Measurements from ENCODE around the gene FGF7. TPM values are rescaled to one million over a fixed set of nuclear protein-coding genes. Genes with fewer than 3 reads are reported as not detected.

Gene FGF7
- total and polyA plus RNA-seq, 2 donors (not counting 3 experiments of a cell fraction or from before 2014, with no cell fraction given): not detected

DNA sequence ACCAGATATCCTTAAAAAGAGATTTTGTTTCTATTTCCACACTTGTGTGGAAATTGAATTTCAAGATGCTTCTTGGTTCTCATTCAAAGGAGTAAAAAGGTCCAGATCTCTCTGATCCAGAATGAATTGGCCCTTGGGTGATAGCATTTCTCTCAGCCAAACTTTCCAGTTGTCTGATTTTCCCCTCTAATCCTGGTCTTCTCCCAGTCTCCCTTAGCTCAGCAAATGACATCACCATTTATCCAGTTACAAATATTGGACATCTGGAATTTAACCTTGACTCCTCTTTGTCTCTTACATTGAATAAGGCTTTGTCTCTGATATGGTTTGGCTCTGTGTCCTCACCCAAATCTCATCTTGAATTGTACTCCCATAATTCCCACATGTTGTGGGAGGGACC is 10.2 kb upstream of the FGF7 start:
- FAIRE-seq: no peak
- Histone ChIP-seq H3K4me1 (ENCODE audit: control insufficient read depth, extremely low read depth, insufficient read depth, low read length) (peaks cover 4% of the 10 kb centered on the region), H2AFZ (ENCODE audit: low read depth, low read length) (no peak overlapping the region), H3K9me1 (replicated peaks; ENCODE audit: control insufficient read depth, extremely low read depth, insufficient read depth, low read length) (no peaks in the 10 kb centered on the region), H4K20me1 (replicated peaks; ENCODE audit: control insufficient read depth, extremely low read depth, insufficient read depth, low read length) (no peaks in the 10 kb centered on the region), H3K36me3 (ENCODE audit: control insufficient read depth in 2 of 2, extremely low read depth in 1 of 2, insufficient read depth in 2 of 2, low read length in 2 of 2) (no peaks in the 10 kb centered on the region), H3K79me2 (ENCODE audit: control insufficient read depth, insufficient read depth, low read length) (no peaks in the 10 kb centered on the region), H3K27me3 (ENCODE audit: control insufficient read depth in 2 of 2, insufficient read depth in 2 of 2, low read length in 2 of 2) (peaks cover 0 to 3% of the 10 kb centered on the region in 2 experiments), H3K9ac (replicated peaks; ENCODE audit: extremely low read depth, insufficient read depth, low read length) (no peak overlapping the region), H3K4me3 (replicated peaks in 1 of 3; ENCODE audit: insufficient read depth in 1 of 3, low read depth in 1 of 3, low read length in 3 of 3) (no peak overlapping the region), H3K4me2 (ENCODE audit: insufficient read depth, low read length) (no peak overlapping the region), H3K27ac (ENCODE audit: insufficient read depth, low read depth, low read length) (no peak overlapping the region), H3K9me3 (replicated peaks; ENCODE audit: control insufficient read depth, insufficient read depth, low read length) (no peaks in the 10 kb centered on the region)
- no peak for DNase-seq (ENCODE audit: low read depth, low spot score)
- intact Hi-C loops (cut with micrococcal nuclease): no loop called here
- BruUV-seq (replicated peaks): no TSS peak
- ChIA-PET CTCF (interaction anchor here (2.0 to 3.3 kb wide), 2 partner anchors 9 to 177 kb away, joined by 6 to 24 read pairs; partner anchors contain the start of gene FGF7), POLR2A (no interaction called here)
- TF ChIP-seq POLR2A (IDR thresholded peaks at IDR 0.05; ENCODE audit: low read depth, low read length) (no peak), POLR2AphosphoS5 (IDR thresholded peaks at IDR 0.05; ENCODE audit: insufficient read depth, low read depth, low read length) (no peak), MYC (IDR thresholded peaks at IDR 0.05; ENCODE audit: low read depth, low read length) (no peak), EZH2 (IDR thresholded peaks at IDR 0.05; ENCODE audit: borderline replicate concordance, low read depth, low read length, severe bottlenecking) (no peak), GATA2 (IDR thresholded peaks at IDR 0.05; ENCODE audit: insufficient read depth, insufficient read length, low read depth, low read length) (no peak), JUN (IDR thresholded peaks at IDR 0.05; ENCODE audit: borderline replicate concordance, insufficient read depth, insufficient read length, low read depth) (no peak), CTCF (IDR thresholded peaks at IDR 0.05; ENCODE audit: extremely low read depth in 1 of 2, insufficient read depth in 1 of 2, low read depth in 1 of 2, low read length in 2 of 2) (no peak), FOS (IDR thresholded peaks at IDR 0.05; ENCODE audit: borderline replicate concordance, insufficient read depth, low read length) (no peak)
- TF ChIP-seq, protein P1, sequence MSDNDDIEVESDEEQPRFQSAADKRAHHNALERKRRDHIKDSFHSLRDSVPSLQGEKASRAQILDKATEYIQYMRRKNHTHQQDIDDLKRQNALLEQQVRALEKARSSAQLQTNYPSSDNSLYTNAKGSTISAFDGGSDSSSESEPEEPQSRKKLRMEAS (IDR thresholded peaks at IDR 0.05; ENCODE audit: insufficient read depth, insufficient read length): no peak
- dilution Hi-C loops (cut with MboI; ENCODE audit: extremely low pct_ligation_motif_present, low sequenced_read_pairs): no loop called here
